ENCODE results near the gene ZBTB47.

Gene ZBTB47

DNA sequence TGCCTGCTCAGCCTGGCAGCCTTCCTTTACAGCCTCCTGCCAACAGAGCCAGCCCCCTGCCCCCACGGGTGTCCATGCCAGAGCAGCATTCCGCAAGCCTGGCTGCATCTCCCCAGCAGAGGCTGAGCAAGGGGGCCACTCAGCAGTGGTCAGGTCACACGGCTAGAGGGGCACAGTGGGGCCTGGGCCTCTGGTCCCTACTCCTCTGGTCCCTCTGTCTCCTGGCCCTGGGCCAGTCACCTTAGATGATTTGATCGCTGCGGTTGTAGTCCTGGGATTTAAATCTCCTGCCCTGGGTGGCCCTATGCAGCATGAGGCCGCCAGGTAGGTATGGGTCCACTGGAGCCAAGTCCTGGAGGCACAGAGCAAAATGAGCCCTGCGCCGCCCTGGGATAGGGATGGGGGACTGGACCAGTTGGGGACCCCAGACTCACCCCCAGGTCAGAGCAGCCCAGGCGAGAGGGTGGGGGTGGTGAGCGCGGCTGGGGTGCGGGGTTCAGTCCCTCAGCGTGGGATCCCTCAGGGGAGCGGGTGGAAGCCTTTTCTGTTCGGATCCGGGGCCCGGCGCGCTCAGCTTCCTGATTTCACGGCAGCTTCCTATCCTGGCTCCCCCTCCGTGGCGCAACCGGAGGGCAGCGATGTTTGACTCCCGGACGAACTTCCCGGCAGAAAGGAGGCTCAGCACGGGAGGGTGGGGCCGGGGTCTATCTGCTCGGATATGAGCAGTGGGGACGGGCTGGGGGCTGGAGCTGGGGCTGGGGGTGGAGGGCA lies at the start of gene ZBTB47:
Gene ZBTB47, plus strand, starts transcription at position 138 of the 771 bp plus-strand sequence. CDS start 4,659 bp downstream, outside the sequence.
- Histone ChIP-seq H3K4me1 (peaks cover 25% of the 10 kb centered on the region), H3K79me2 (peaks cover 9% of the 10 kb centered on the region), H3K4me3 (ENCODE audit: low read depth, low read length) (peak within 1 kb of the TSS; percentile 73), H3K27me3 (ENCODE audit: control insufficient read depth, insufficient read depth, low read length) (no peaks in the 10 kb centered on the region), H3K9ac (peak within 1 kb of the TSS; percentile 14), H3K27ac (peak within 1 kb of the TSS; percentile 79), H3K4me2 (ENCODE audit: low read length) (peak within 1 kb of the TSS; percentile 91), H2AFZ (peak within 1 kb of the TSS; percentile 83), H3K36me3 (ENCODE audit: control insufficient read depth, insufficient read depth, low read length) (no peaks in the 10 kb centered on the region), H3K9me3 (ENCODE audit: control insufficient read depth, low read length) (no peaks in the 10 kb centered on the region)
- no peak for TF ChIP-seq CTCF (IDR thresholded peaks at IDR 0.05)

DNA sequence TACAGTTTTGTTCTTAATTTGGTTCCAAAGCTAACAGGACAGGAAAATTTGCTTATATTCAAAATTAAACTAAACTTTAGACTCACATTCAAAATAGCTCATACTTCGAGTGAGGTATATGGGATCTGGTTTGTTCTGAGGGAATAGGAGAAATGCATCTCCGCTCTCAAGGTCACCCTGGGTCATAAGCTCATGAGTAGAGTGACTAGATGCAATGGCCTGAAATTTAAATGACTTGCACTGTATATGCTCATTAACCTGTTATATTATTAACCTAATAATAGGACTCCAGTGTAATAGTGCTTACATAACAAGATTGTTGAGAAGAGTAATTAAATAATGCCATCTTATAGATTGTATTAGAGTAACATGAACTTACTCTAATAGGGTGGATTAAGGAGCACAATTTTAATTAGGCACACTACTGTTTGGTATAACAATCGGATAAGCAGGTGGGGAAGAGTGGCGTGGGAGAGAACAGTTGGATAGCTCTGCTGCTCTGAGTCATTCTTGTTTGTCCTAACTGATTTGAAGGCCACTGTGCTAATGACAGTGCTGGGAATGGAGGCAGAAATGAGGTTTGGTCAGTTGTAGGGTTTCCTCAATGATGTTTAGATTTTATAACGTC lies 47.8 kb upstream of the ZBTB47 start:
- Histone ChIP-seq H2AFZ (no peak overlapping the region), H3K9me3 (ENCODE audit: control insufficient read depth, low read length) (no peaks in the 10 kb centered on the region), H3K4me2 (ENCODE audit: low read length) (no peak overlapping the region), H3K79me2 (peaks cover 63% of the 10 kb centered on the region), H3K4me3 (ENCODE audit: low read depth, low read length) (no peak overlapping the region), H3K36me3 (ENCODE audit: control insufficient read depth, insufficient read depth, low read length) (no peaks in the 10 kb centered on the region), H3K9ac (no peak overlapping the region), H3K4me1 (peaks cover 7% of the 10 kb centered on the region), H3K27me3 (ENCODE audit: control insufficient read depth, insufficient read depth, low read length) (no peaks in the 10 kb centered on the region), H3K27ac (no peak overlapping the region)
- no peak for TF ChIP-seq CTCF (IDR thresholded peaks at IDR 0.05)

DNA sequence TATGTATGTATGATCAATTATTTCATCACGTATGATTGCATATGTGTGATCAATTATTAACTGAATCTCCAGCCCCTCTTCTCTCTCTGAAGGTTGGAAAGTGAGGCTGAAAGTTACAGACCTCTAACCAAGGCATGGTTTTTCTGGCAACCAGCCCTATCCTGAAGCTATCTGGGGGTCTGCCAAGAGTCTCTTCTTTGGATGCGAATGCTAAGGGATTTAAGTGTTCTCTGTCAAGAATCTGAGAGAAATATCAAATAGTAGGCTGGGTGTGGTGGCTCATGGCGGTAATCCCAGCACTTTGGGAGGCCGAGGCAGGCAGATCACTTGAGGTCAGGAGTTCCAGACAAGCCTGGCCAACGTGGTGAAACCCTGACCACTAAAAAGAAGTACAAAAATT lies 44.9 kb upstream of the ZBTB47 start:
- TF ChIP-seq CTCF (IDR thresholded peaks at IDR 0.05) = no peak
- Histone ChIP-seq H3K27me3 (ENCODE audit: control insufficient read depth, insufficient read depth, low read length) (no peaks in the 10 kb centered on the region), H2AFZ (no peak overlapping the region), H3K4me3 (ENCODE audit: low read depth, low read length) (no peak overlapping the region), H3K4me1 (peaks cover 4% of the 10 kb centered on the region), H3K79me2 (peaks cover 66% of the 10 kb centered on the region), H3K36me3 (ENCODE audit: control insufficient read depth, insufficient read depth, low read length) (no peaks in the 10 kb centered on the region), H3K27ac (no peak overlapping the region), H3K9ac (no peak overlapping the region), H3K4me2 (ENCODE audit: low read length) (no peak overlapping the region), H3K9me3 (ENCODE audit: control insufficient read depth, low read length) (no peaks in the 10 kb centered on the region)

- H2AFZ ChIP-seq = no peak overlapping the region
- H3K27ac ChIP-seq = peak overlapping the region; percentile 5
- no peaks in the 10 kb centered on the region for H3K4me1 ChIP-seq
- peaks cover 55% of the 10 kb centered on the region for H3K79me2 ChIP-seq
- H3K4me3 ChIP-seq (ENCODE audit: low read depth, low read length) = no peak overlapping the region
- no peak overlapping the region for H3K4me2 ChIP-seq (ENCODE audit: low read length)
- no peaks in the 10 kb centered on the region for H3K27me3 ChIP-seq (ENCODE audit: control insufficient read depth, insufficient read depth, low read length)
- TF ChIP-seq CTCF (IDR thresholded peaks at IDR 0.05) = no peak
- H3K36me3 ChIP-seq (ENCODE audit: control insufficient read depth, insufficient read depth, low read length) = no peaks in the 10 kb centered on the region
- H3K9me3 ChIP-seq (ENCODE audit: control insufficient read depth, low read length) = no peaks in the 10 kb centered on the region
- no peak overlapping the region for H3K9ac ChIP-seq
Measured at GRCh38 chr3:42610976-42611375, 42.5 kb upstream of the ZBTB47 start.
